K562 (cell line): ENCODE results near the gene SDE2. TPM values are rescaled to one million over a fixed set of nuclear protein-coding genes. Genes with fewer than 3 reads are reported as not detected.

ENCODE experiments used
- ARNT ChIP-seq, 2 experiments: fragments of 450-650 bp; IDR thresholded peaks; 2 replicates each; pipeline ENCODE4 v1.6.1; 2016; ENCODE audit warnings: mild to moderate bottlenecking in 1 of 2
- GTF2A2 ChIP-seq: IDR thresholded peaks from 2 replicates; pipeline ENCODE4 v1.6.1; 2016; ENCODE audit warnings: mild to moderate bottlenecking, missing genetic modification characterization, missing compliant biosample characterization
- GTF2F1 ChIP-seq: IDR thresholded peaks from 2 replicates; pipeline ENCODE4 v1.6.1; 2011; ENCODE audit warnings: low read depth, low read length, improper control_type of control experiment
- ILK ChIP-seq: fragments of 450-650 bp; IDR thresholded peaks from 2 replicates; pipeline ENCODE4 v1.6.1; 2016; ENCODE audit warnings: missing genetic modification characterization, low read depth, mild to moderate bottlenecking, missing compliant biosample characterization, moderate library complexity, borderline replicate concordance
- KDM4B ChIP-seq, 2 experiments: fragments of 450-650 bp in 1 of 2; sonication (generic) in 1 of 2; IDR thresholded peaks; 2 replicates each; pipeline ENCODE4 v1.6.1; 2016 to 2017; ENCODE audit warnings: borderline replicate concordance in 2 of 2, antibody characterized with exemption in 1 of 2, low read depth in 1 of 2, mild to moderate bottlenecking in 1 of 2
- POLR2AphosphoS2 ChIP-seq: IDR thresholded peaks from 2 replicates; pipeline ENCODE4 v1.6.1; 2012; ENCODE audit warnings: low read length, improper control_type of control experiment
- PTRF ChIP-seq: fragments of 450-650 bp; IDR thresholded peaks from 2 replicates; pipeline ENCODE4 v1.6.1; 2016; ENCODE audit warnings: mild to moderate bottlenecking, missing genetic modification characterization, missing compliant biosample characterization
- RBM15 ChIP-seq: fragments of 200-400 bp; formaldehyde crosslinking; IDR thresholded peaks from 2 replicates; pipeline ENCODE4 v1.6.1; 2018; ENCODE audit warnings: mild to moderate bottlenecking, low read length, moderate library complexity; ENCODE audit not compliant: insufficient read depth
- SAP30 ChIP-seq: fragments of 200-600 bp; sonication (generic); IDR thresholded peaks from 2 replicates; pipeline ENCODE4 v1.6.1; 2012; ENCODE audit warnings: borderline replicate concordance, low read depth, mild to moderate bottlenecking, moderate library complexity, low read length, control low read depth, inconsistent platforms; ENCODE audit not compliant: insufficient read depth, poor library complexity, severe bottlenecking
- SIX5 ChIP-seq, 2 experiments: IDR thresholded peaks; 2 replicates each; pipeline ENCODE4 v1.6.1; 2011; ENCODE audit warnings: low read length in 2 of 2, borderline replicate concordance in 1 of 2, low read depth in 1 of 2, mild to moderate bottlenecking in 1 of 2, moderate library complexity in 1 of 2; ENCODE audit not compliant: insufficient read depth in 1 of 2
- SRSF7 ChIP-seq: fragments of 200-400 bp; formaldehyde crosslinking; optimal IDR thresholded peaks from 2 replicates; pipeline ENCODE3; 2017; ENCODE audit warnings: mild to moderate bottlenecking, low read depth, low read length
- TRIM24 ChIP-seq, 2 experiments: fragments of 450-650 bp; IDR thresholded peaks; 2 replicates each; pipeline ENCODE4 v1.6.1; 2016
- ZNF41 ChIP-seq: fragments of 250-450 bp; sonication (Bioruptor Pico); conservative IDR thresholded peaks from 2 replicates; pipeline ENCODE4 v1.4.0; 2020; ENCODE audit warnings: mild to moderate bottlenecking
- ZNF695 ChIP-seq: fragments of 450-650 bp; formaldehyde crosslinking; IDR thresholded peaks from 2 replicates; pipeline ENCODE4 v1.4.0; 2020; ENCODE audit warnings: mild to moderate bottlenecking, moderate library complexity
- ZNF780A ChIP-seq: fragments of 250-450 bp; sonication (Bioruptor Pico); IDR thresholded peaks from 2 replicates; pipeline ENCODE4 v1.5.0; 2021; ENCODE audit warnings: mild to moderate bottlenecking
- ZNF79 ChIP-seq: fragments of 250-450 bp; sonication (Bioruptor Pico); IDR thresholded peaks from 2 replicates; pipeline ENCODE4 v1.4.0; 2020; ENCODE audit warnings: low read depth, mild to moderate bottlenecking, moderate library complexity
- polyA plus RNA-seq, 8 experiments: library from polyadenylated mRNA; depleted of rRNA in 4 of 8; stranded (reverse) in 5 of 8; unstranded in 3 of 8; fragments of >200 nt; fragmentation: Nextera tagmentation in 2 of 8; fragmentation: Illumina TruSeq in 1 of 8; extraction: Ambion mirVana in 2 of 8; extraction: Trizol in 1 of 8; gene quantifications; 2 replicates each; pipeline versions ENCODE4 v1.2.1 to v1.2.3, GENCODE V29; 2011 to 2014; ENCODE audit warnings: inconsistent platforms in 1 of 8, missing spikeins in 1 of 8
- total RNA-seq, 7 experiments: library from RNA; depleted of rRNA in 6 of 7; stranded (reverse); fragments of >200 nt in 6 of 7; fragmentation: Illumina TruSeq in 2 of 7; extraction: Trizol in 2 of 7; gene quantifications; 2 replicates each; pipeline versions ENCODE4 v1.2.1 to v1.2.3, GENCODE V29; 2011 to 2021; ENCODE audit warnings: low replicate concordance in 1 of 7
- TF ChIP-seq, protein P1 (sequence below): sonication (generic); formaldehyde crosslinking; IDR thresholded peaks from 2 replicates; pipeline ENCODE4 v1.8.1; 2022; ENCODE audit warnings: missing genetic modification reagents
- TF ChIP-seq, protein P2 (sequence below): sonication (generic); formaldehyde crosslinking; IDR thresholded peaks from 2 replicates; pipeline ENCODE4 v1.8.0; 2022; ENCODE audit warnings: missing genetic modification reagents, mild to moderate bottlenecking, borderline replicate concordance
- TF ChIP-seq, protein P3 (sequence below): fragments of 250-450 bp; sonication (Bioruptor Pico); IDR thresholded peaks from 2 replicates; pipeline ENCODE4 v1.4.0; 2020
- TF ChIP-seq, protein P4 (sequence below), 2 experiments: IDR thresholded peaks; 2 replicates each; pipeline ENCODE4 v1.6.1; 2011; ENCODE audit warnings: borderline replicate concordance in 1 of 2, control low read depth in 1 of 2, low read depth in 1 of 2, low read length in 1 of 2, mild to moderate bottlenecking in 1 of 2, mixed read lengths in 1 of 2, moderate library complexity in 1 of 2; ENCODE audit not compliant: insufficient read depth in 1 of 2, insufficient read length in 1 of 2, poor library complexity in 1 of 2, severe bottlenecking in 1 of 2; ENCODE audit errors: extremely low read depth in 1 of 2

The SDE2 gene
- total and polyA plus RNA-seq, 9 of the 15 experiments (the other 6 are each of a cell fraction or from before 2014, with no cell fraction given), result 14.3 to 62.3 (median 46.0) TPM

DNA sequence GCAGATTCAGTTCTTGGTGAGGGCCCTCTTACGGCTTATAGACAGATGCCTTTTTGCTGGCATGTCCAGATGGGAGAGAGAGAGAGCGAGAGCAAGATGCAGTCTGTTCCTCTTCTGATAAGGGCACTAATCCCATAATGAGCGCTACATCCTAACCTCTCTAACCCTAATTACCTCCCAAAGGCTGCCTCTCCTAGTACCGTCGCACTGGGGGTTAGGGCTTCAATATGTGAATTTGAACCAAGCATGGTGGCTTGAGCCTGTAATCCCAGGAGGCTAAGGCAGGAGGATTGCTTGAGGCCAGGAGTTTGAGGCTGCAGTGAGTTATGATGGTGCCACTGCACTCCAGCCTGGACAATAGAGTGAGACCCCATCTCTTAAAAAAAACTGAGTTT is 10.5 kb upstream of the SDE2 start (continued):
- no peak for TF ChIP-seq ILK
- no peak for TF ChIP-seq SAP30
- no peak for TF ChIP-seq ZNF780A (CRISPR knock-in tag)
- TF ChIP-seq, protein P1, sequence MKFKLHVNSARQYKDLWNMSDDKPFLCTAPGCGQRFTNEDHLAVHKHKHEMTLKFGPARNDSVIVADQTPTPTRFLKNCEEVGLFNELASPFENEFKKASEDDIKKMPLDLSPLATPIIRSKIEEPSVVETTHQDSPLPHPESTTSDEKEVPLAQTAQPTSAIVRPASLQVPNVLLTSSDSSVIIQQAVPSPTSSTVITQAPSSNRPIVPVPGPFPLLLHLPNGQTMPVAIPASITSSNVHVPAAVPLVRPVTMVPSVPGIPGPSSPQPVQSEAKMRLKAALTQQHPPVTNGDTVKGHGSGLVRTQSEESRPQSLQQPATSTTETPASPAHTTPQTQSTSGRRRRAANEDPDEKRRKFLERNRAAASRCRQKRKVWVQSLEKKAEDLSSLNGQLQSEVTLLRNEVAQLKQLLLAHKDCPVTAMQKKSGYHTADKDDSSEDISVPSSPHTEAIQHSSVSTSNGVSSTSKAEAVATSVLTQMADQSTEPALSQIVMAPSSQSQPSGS (CRISPR knock-in tag), result no peak
- TF ChIP-seq GTF2F1, result no peak
- TF ChIP-seq ARNT (IDR thresholded peaks at IDR 0.05), result peak; percentile 34 to 58; a peak in 1 of 4 replicates
- TF ChIP-seq, protein P2, sequence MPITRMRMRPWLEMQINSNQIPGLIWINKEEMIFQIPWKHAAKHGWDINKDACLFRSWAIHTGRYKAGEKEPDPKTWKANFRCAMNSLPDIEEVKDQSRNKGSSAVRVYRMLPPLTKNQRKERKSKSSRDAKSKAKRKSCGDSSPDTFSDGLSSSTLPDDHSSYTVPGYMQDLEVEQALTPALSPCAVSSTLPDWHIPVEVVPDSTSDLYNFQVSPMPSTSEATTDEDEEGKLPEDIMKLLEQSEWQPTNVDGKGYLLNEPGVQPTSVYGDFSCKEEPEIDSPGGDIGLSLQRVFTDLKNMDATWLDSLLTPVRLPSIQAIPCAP (CRISPR knock-in tag), result no peak
- no peak for TF ChIP-seq PTRF (tag)
- no peak for TF ChIP-seq KDM4B (IDR thresholded peaks at IDR 0.05; ENCODE audit: borderline replicate concordance in 2 of 2, low read depth in 1 of 2)
- TF ChIP-seq SRSF7, result no peak
- TF ChIP-seq ZNF41, result no peak
- TF ChIP-seq ZNF695 (CRISPR knock-in tag), result no peak
- TF ChIP-seq POLR2AphosphoS2, result no peak
- TF ChIP-seq GTF2A2 (tag), result no peak
- TF ChIP-seq TRIM24 (IDR thresholded peaks at IDR 0.05), result peak; percentile 70 to 78
- TF ChIP-seq, protein P3, sequence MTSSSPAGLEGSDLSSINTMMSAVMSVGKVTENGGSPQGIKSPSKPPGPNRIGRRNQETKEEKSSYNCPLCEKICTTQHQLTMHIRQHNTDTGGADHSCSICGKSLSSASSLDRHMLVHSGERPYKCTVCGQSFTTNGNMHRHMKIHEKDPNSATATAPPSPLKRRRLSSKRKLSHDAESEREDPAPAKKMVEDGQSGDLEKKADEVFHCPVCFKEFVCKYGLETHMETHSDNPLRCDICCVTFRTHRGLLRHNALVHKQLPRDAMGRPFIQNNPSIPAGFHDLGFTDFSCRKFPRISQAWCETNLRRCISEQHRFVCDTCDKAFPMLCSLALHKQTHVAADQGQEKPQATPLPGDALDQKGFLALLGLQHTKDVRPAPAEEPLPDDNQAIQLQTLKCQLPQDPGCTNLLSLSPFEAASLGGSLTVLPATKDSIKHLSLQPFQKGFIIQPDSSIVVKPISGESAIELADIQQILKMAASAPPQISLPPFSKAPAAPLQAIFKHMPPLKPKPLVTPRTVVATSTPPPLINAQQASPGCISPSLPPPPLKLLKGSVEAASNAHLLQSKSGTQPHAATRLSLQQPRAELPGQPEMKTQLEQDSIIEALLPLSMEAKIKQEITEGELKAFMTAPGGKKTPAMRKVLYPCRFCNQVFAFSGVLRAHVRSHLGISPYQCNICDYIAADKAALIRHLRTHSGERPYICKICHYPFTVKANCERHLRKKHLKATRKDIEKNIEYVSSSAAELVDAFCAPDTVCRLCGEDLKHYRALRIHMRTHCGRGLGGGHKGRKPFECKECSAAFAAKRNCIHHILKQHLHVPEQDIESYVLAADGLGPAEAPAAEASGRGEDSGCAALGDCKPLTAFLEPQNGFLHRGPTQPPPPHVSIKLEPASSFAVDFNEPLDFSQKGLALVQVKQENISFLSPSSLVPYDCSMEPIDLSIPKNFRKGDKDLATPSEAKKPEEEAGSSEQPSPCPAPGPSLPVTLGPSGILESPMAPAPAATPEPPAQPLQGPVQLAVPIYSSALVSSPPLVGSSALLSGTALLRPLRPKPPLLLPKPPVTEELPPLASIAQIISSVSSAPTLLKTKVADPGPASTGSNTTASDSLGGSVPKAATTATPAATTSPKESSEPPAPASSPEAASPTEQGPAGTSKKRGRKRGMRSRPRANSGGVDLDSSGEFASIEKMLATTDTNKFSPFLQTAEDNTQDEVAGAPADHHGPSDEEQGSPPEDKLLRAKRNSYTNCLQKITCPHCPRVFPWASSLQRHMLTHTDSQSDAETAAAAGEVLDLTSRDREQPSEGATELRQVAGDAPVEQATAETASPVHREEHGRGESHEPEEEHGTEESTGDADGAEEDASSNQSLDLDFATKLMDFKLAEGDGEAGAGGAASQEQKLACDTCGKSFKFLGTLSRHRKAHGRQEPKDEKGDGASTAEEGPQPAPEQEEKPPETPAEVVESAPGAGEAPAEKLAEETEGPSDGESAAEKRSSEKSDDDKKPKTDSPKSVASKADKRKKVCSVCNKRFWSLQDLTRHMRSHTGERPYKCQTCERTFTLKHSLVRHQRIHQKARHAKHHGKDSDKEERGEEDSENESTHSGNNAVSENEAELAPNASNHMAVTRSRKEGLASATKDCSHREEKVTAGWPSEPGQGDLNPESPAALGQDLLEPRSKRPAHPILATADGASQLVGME, result no peak
- no peak for TF ChIP-seq ZNF79 (CRISPR knock-in tag)
- no peak for TF ChIP-seq RBM15
- TF ChIP-seq, protein P4, sequence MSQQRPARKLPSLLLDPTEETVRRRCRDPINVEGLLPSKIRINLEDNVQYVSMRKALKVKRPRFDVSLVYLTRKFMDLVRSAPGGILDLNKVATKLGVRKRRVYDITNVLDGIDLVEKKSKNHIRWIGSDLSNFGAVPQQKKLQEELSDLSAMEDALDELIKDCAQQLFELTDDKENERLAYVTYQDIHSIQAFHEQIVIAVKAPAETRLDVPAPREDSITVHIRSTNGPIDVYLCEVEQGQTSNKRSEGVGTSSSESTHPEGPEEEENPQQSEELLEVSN (IDR thresholded peaks at IDR 0.05; ENCODE audit: borderline replicate concordance in 1 of 2, extremely low read depth in 1 of 2, insufficient read depth in 1 of 2, insufficient read length in 1 of 2, low read depth in 1 of 2, low read length in 1 of 2, poor library complexity in 1 of 2, severe bottlenecking in 1 of 2), result no peak
- TF ChIP-seq SIX5 (IDR thresholded peaks at IDR 0.05; ENCODE audit: borderline replicate concordance in 1 of 2, insufficient read depth in 1 of 2, low read depth in 1 of 2, low read length in 2 of 2), result no peak
